ENCODE measurements around the gene ZDHHC4. TPM values are rescaled to one million over a fixed set of nuclear protein-coding genes. Genes with fewer than 3 reads are reported as not detected.
A peak's percentile ranks its signal among the peaks of the same experiment; 100 is the strongest.

Gene ZDHHC4
- total and polyA plus RNA-seq, 2 donors (not counting 3 experiments of a cell fraction or from before 2014, with no cell fraction given) = 29.9 to 122 TPM

DNA sequence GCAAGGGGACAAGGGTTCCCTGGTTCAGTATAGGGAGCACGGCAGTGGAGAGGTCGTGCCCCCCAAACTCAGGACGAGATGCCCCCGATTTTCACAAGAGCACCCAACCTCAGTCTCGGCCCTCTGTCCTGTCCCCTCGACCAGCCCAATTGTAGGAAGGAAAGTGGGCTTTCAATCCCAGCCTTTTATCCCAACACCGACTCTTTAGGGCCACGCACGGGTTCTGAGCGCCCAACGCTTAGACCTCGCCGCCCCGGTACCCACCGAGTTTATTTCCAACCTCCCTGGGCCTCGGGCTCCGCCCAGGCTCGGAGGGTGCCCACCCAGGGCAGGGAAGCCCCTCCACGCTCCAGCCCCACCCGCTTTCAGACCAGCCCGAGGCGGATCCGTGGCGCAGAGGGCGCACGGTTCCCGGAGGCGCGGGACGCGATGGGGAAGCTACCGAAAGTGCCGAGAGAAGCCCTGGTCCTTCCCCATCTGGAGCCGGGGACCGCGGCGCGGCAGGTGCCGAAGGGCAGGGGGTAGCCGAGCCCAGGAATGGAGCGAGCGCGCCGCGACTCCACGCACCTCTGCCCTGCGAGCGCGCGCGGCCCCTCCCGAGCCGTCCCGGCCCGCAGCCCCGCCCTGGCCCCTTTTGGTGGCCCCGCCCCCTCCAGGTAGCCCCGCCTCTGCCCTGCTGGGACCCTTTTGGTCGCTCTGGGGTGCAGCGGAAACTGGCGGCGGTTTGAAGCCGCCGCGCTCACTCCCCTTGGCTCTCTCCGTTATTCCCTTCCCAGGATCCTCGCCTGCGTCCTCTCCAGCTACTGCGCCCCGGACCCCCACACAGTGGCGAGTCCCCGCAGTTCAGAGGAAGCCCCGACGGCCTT lies 46.4 kb upstream of the ZDHHC4 start:
- FAIRE-seq (no peak), DNase-seq (ENCODE audit: low read depth, low spot score) (no peak)
- Histone ChIP-seq H3K4me2 (ENCODE audit: insufficient read depth, low read length) (peak overlapping the region; percentile 49), H3K79me2 (ENCODE audit: control insufficient read depth, insufficient read depth, low read length) (no peaks in the 10 kb centered on the region), H3K9ac (replicated peaks; ENCODE audit: extremely low read depth, insufficient read depth, low read length) (no peak overlapping the region), H3K9me3 (replicated peaks; ENCODE audit: control insufficient read depth, insufficient read depth, low read length) (no peaks in the 10 kb centered on the region), H3K27ac (ENCODE audit: insufficient read depth, low read depth, low read length) (no peak overlapping the region), H3K27me3 (ENCODE audit: control insufficient read depth in 2 of 2, insufficient read depth in 2 of 2, low read length in 2 of 2) (peaks cover 14 to 24% of the 10 kb centered on the region in 2 experiments), H3K36me3 (ENCODE audit: control insufficient read depth in 2 of 2, extremely low read depth in 1 of 2, insufficient read depth in 2 of 2, low read length in 2 of 2) (no peaks in the 10 kb centered on the region), H2AFZ (ENCODE audit: low read depth, low read length) (peak overlapping the region; percentile 52), H3K9me1 (replicated peaks; ENCODE audit: control insufficient read depth, extremely low read depth, insufficient read depth, low read length) (no peaks in the 10 kb centered on the region), H3K4me3 (replicated peaks in 1 of 3; ENCODE audit: insufficient read depth in 1 of 3, low read depth in 1 of 3, low read length in 3 of 3) (peak overlapping the region in 2 of 3 experiments; percentile 8 to 17), H4K20me1 (replicated peaks; ENCODE audit: control insufficient read depth, extremely low read depth, insufficient read depth, low read length) (no peaks in the 10 kb centered on the region), H3K4me1 (ENCODE audit: control insufficient read depth, extremely low read depth, insufficient read depth, low read length) (peaks cover 6% of the 10 kb centered on the region)
- ChIA-PET CTCF (interaction anchor here (1.9 kb wide), 1 partner anchor 28 kb away, joined by 4 read pairs; no protein-coding TSS in a partner anchor), POLR2A (no interaction called here)
- dilution Hi-C loops (cut with MboI; ENCODE audit: extremely low pct_ligation_motif_present, low sequenced_read_pairs) = no loop called here
- TF ChIP-seq, protein P1, sequence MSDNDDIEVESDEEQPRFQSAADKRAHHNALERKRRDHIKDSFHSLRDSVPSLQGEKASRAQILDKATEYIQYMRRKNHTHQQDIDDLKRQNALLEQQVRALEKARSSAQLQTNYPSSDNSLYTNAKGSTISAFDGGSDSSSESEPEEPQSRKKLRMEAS (IDR thresholded peaks at IDR 0.05; ENCODE audit: insufficient read depth, insufficient read length) = no peak
- TF ChIP-seq EZH2 (IDR thresholded peaks at IDR 0.05; ENCODE audit: borderline replicate concordance, low read depth, low read length, severe bottlenecking) = no peak
- no peak for TF ChIP-seq POLR2AphosphoS5 (IDR thresholded peaks at IDR 0.05; ENCODE audit: insufficient read depth, low read depth, low read length)
- no peak for TF ChIP-seq FOS (IDR thresholded peaks at IDR 0.05; ENCODE audit: borderline replicate concordance, insufficient read depth, low read length)
- TF ChIP-seq MYC (IDR thresholded peaks at IDR 0.05; ENCODE audit: low read depth, low read length) = no peak
- no peak for TF ChIP-seq GATA2 (IDR thresholded peaks at IDR 0.05; ENCODE audit: insufficient read depth, insufficient read length, low read depth, low read length)
- no peak for TF ChIP-seq POLR2A (IDR thresholded peaks at IDR 0.05; ENCODE audit: low read depth, low read length)
- TF ChIP-seq, protein P2, sequence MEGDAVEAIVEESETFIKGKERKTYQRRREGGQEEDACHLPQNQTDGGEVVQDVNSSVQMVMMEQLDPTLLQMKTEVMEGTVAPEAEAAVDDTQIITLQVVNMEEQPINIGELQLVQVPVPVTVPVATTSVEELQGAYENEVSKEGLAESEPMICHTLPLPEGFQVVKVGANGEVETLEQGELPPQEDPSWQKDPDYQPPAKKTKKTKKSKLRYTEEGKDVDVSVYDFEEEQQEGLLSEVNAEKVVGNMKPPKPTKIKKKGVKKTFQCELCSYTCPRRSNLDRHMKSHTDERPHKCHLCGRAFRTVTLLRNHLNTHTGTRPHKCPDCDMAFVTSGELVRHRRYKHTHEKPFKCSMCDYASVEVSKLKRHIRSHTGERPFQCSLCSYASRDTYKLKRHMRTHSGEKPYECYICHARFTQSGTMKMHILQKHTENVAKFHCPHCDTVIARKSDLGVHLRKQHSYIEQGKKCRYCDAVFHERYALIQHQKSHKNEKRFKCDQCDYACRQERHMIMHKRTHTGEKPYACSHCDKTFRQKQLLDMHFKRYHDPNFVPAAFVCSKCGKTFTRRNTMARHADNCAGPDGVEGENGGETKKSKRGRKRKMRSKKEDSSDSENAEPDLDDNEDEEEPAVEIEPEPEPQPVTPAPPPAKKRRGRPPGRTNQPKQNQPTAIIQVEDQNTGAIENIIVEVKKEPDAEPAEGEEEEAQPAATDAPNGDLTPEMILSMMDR (IDR thresholded peaks at IDR 0.05; ENCODE audit: extremely low read depth in 1 of 2, insufficient read depth in 1 of 2, low read depth in 1 of 2, low read length in 2 of 2) = no peak
- TF ChIP-seq JUN (IDR thresholded peaks at IDR 0.05; ENCODE audit: borderline replicate concordance, insufficient read depth, insufficient read length, low read depth) = no peak
- intact Hi-C loops (cut with micrococcal nuclease) = no loop called here
- BruUV-seq (replicated peaks) = no TSS peak

Measured in endothelial cell of umbilical vein (primary cell).